Kasumi-1 (cell line): ENCODE measurements around the gene ARMC2.

Experiments
- DNase-seq, 2 experiments: peaks; one replicate each; lab custom pipeline; 2025; lab: John Stamatoyannopoulos, UW

ARMC2 gene

GRCh38 chr6:108988296-108988695 lies 140.1 kb downstream of the ARMC2 start:
- DNase-seq = no peak

GRCh38 chr6:108988765-108989164 lies 140.5 kb downstream of the ARMC2 start:
- no peak for DNase-seq

- no peak for DNase-seq
These were observed 141.5 kb downstream of the ARMC2 start for GRCh38 chr6:108989700-108990099.

GRCh38 chr6:108993876-108994275 lies 145.7 kb downstream of the ARMC2 start:
- no peak for DNase-seq

- DNase-seq = no peak
These were observed 147.1 kb downstream of the ARMC2 start for GRCh38 chr6:108995296-108995695.

- DNase-seq = no peak
These were observed 148.0 kb downstream of the ARMC2 start for GRCh38 chr6:108996208-108996607.

GRCh38 chr6:108998485-108998884 lies 150.3 kb downstream of the ARMC2 start:
- DNase-seq = no peak

GRCh38 chr6:108999428-108999827 lies 151.2 kb downstream of the ARMC2 start:
- no peak for DNase-seq

- DNase-seq = no peak
These were observed 152.1 kb downstream of the ARMC2 start for GRCh38 chr6:109000289-109000688.

GRCh38 chr6:109001291-109001894 lies 153.2 kb downstream of the ARMC2 start:
- no peak for DNase-seq

- no peak for DNase-seq
These were observed 154.0 kb downstream of the ARMC2 start for GRCh38 chr6:109002051-109002697.

GRCh38 chr6:109002882-109003281 lies 154.7 kb downstream of the ARMC2 start:
- DNase-seq = no peak

- DNase-seq = no peak
These were observed 158.6 kb downstream of the ARMC2 start for GRCh38 chr6:109006818-109007217.

GRCh38 chr6:109007521-109007920 lies 159.3 kb downstream of the ARMC2 start:
- no peak for DNase-seq

- DNase-seq = no peak
These were observed 159.8 kb downstream of the ARMC2 start for GRCh38 chr6:109008054-109008453.

GRCh38 chr6:109008537-109009235 lies 160.5 kb downstream of the ARMC2 start:
- peak; percentile 24 to 64 for DNase-seq

- DNase-seq = peak; percentile 63 to 72
These were observed 161.2 kb downstream of the ARMC2 start for GRCh38 chr6:109009236-109009961.

GRCh38 chr6:109009962-109010704 lies 161.9 kb downstream of the ARMC2 start:
- no peak for DNase-seq

GRCh38 chr6:109010705-109011102 lies 162.5 kb downstream of the ARMC2 start:
- no peak for DNase-seq

- peak; percentile 32 to 68 for DNase-seq
These were observed 165.6 kb downstream of the ARMC2 start for GRCh38 chr6:109013656-109014305.

GRCh38 chr6:109014606-109015005 lies 166.4 kb downstream of the ARMC2 start:
- DNase-seq = no peak
